T-helper 2 cell treated with Interferon-gamma antibody and Interleukin-4, amounts not matched to agents 5 μg/mL and 100 μg/mL, for 36 hours (primary cell): ENCODE results near the gene UBXN11.
A peak's percentile ranks its signal among the peaks of the same experiment; 100 is the strongest.
"Not testable (repeated sequence)": the region's sequence is repeated elsewhere in the genome, so short reads cannot be mapped to it uniquely, and the experiment has no call there.

Source experiments
- DNase-seq: peaks from one replicate; pipeline ENCODE4 v3.0.0; 2021; ENCODE audit warnings: low spot score
- H3K27ac Mint-ChIP-seq: one replicate; pipeline ENCODE4 v1.8.0; 2021; ENCODE audit warnings: mild to moderate bottlenecking, mixed read lengths
- H3K27me3 Mint-ChIP-seq: one replicate; pipeline ENCODE4 v1.8.0; 2021; ENCODE audit warnings: low read depth, mixed read lengths
- H3K36me3 Mint-ChIP-seq: one replicate; pipeline ENCODE4 v1.8.0; 2021; ENCODE audit warnings: low read depth, mixed read lengths
- H3K4me1 Mint-ChIP-seq: one replicate; pipeline ENCODE4 v1.8.0; 2021; ENCODE audit warnings: low read depth, mixed read lengths
- H3K4me3 Mint-ChIP-seq: one replicate; pipeline ENCODE4 v1.8.0; 2022; ENCODE audit warnings: mild to moderate bottlenecking, moderate library complexity, mixed read lengths
- H3K9me3 Mint-ChIP-seq: one replicate; pipeline ENCODE4 v1.8.0; 2021; ENCODE audit warnings: mixed read lengths

Gene UBXN11

GRCh38 chr1:26346274-26347033, 40.0 kb upstream of the UBXN11 start:
- Mint-ChIP-seq H3K27me3 (peaks cover 5% of the 10 kb centered on the region), H3K4me1 (no peaks in the 10 kb centered on the region), H3K9me3 (no peaks in the 10 kb centered on the region), H3K27ac (no peak overlapping the region), H3K4me3 (no peak overlapping the region), H3K36me3 (no peaks in the 10 kb centered on the region)
- no peak for DNase-seq

- DNase-seq = no peak
- H3K4me1 Mint-ChIP-seq = no peaks in the 10 kb centered on the region
- no peaks in the 10 kb centered on the region for H3K9me3 Mint-ChIP-seq
- no peak overlapping the region for H3K27ac Mint-ChIP-seq
- no peak overlapping the region for H3K4me3 Mint-ChIP-seq
- H3K27me3 Mint-ChIP-seq = peaks cover 5% of the 10 kb centered on the region
- H3K36me3 Mint-ChIP-seq = no peaks in the 10 kb centered on the region
Measured at GRCh38 chr1:26345718-26346117, 39.3 kb upstream of the UBXN11 start.

GRCh38 chr1:26344147-26344920, 37.9 kb upstream of the UBXN11 start:
- H3K9me3 Mint-ChIP-seq = no peaks in the 10 kb centered on the region
- no peak overlapping the region for H3K27ac Mint-ChIP-seq
- peaks cover 9% of the 10 kb centered on the region for H3K27me3 Mint-ChIP-seq
- H3K36me3 Mint-ChIP-seq = no peaks in the 10 kb centered on the region
- H3K4me1 Mint-ChIP-seq = no peaks in the 10 kb centered on the region
- DNase-seq = no peak
- H3K4me3 Mint-ChIP-seq = no peak overlapping the region

GRCh38 chr1:26340047-26340481, 33.6 kb upstream of the UBXN11 start:
- H3K27ac Mint-ChIP-seq = no peak overlapping the region

GRCh38 chr1:26338670-26339069, 32.2 kb upstream of the UBXN11 start:
- H3K27me3 Mint-ChIP-seq = peaks cover 32% of the 10 kb centered on the region
- DNase-seq = no peak
- H3K9me3 Mint-ChIP-seq = no peaks in the 10 kb centered on the region
- H3K27ac Mint-ChIP-seq = no peak overlapping the region
- H3K4me3 Mint-ChIP-seq = no peak overlapping the region
- H3K36me3 Mint-ChIP-seq = no peaks in the 10 kb centered on the region
- peaks cover 9% of the 10 kb centered on the region for H3K4me1 Mint-ChIP-seq

More at GRCh38 chr1:26340047-26340481, 33.6 kb upstream of the UBXN11 start:
- Mint-ChIP-seq H3K9me3 (no peaks in the 10 kb centered on the region), H3K4me3 (no peak overlapping the region), H3K36me3 (no peaks in the 10 kb centered on the region), H3K27me3 (peaks cover 23% of the 10 kb centered on the region), H3K4me1 (peaks cover 9% of the 10 kb centered on the region)
- no peak for DNase-seq

- Mint-ChIP-seq H3K4me3 (peak overlapping the region; percentile 40), H3K36me3 (no peaks in the 10 kb centered on the region), H3K9me3 (no peaks in the 10 kb centered on the region), H3K27me3 (peaks cover 32% of the 10 kb centered on the region), H3K27ac (no peak overlapping the region), H3K4me1 (peaks cover 9% of the 10 kb centered on the region)
- no peak for DNase-seq
Measured at GRCh38 chr1:26337625-26338024, 31.2 kb upstream of the UBXN11 start.

GRCh38 chr1:26337206-26337535, 30.7 kb upstream of the UBXN11 start:
- H3K9me3 Mint-ChIP-seq = no peaks in the 10 kb centered on the region
- no peak overlapping the region for H3K27ac Mint-ChIP-seq
- peak overlapping the region; percentile 40 for H3K4me3 Mint-ChIP-seq
- DNase-seq = no peak
- H3K4me1 Mint-ChIP-seq = peaks cover 9% of the 10 kb centered on the region
- peaks cover 30% of the 10 kb centered on the region for H3K27me3 Mint-ChIP-seq
- H3K36me3 Mint-ChIP-seq = no peaks in the 10 kb centered on the region

GRCh38 chr1:26336477-26337205, 30.2 kb upstream of the UBXN11 start:
- peaks cover 28% of the 10 kb centered on the region for H3K27me3 Mint-ChIP-seq
- H3K4me1 Mint-ChIP-seq = peaks cover 9% of the 10 kb centered on the region
- no peaks in the 10 kb centered on the region for H3K9me3 Mint-ChIP-seq
- no peaks in the 10 kb centered on the region for H3K36me3 Mint-ChIP-seq
- no peak overlapping the region for H3K27ac Mint-ChIP-seq
- DNase-seq = peak; percentile 56
- H3K4me3 Mint-ChIP-seq = peak overlapping the region; percentile 88

- Mint-ChIP-seq H3K9me3 (no peaks in the 10 kb centered on the region), H3K36me3 (no peaks in the 10 kb centered on the region), H3K4me1 (peaks cover 9% of the 10 kb centered on the region), H3K27ac (no peak overlapping the region), H3K4me3 (peak overlapping the region; percentile 88), H3K27me3 (peaks cover 31% of the 10 kb centered on the region)
- no peak for DNase-seq
Measured at GRCh38 chr1:26335774-26336476, 29.5 kb upstream of the UBXN11 start.

- DNase-seq, H3K4me3 Mint-ChIP-seq, H3K9me3 Mint-ChIP-seq, H3K4me1 Mint-ChIP-seq, H3K27ac Mint-ChIP-seq, H3K36me3 Mint-ChIP-seq: not testable (repeated sequence)
- peaks cover 21% of the 10 kb centered on the region for H3K27me3 Mint-ChIP-seq
Measured at GRCh38 chr1:26333312-26333711, 26.9 kb upstream of the UBXN11 start.

- Mint-ChIP-seq H3K4me1 (no peaks in the 10 kb centered on the region), H3K9me3 (no peaks in the 10 kb centered on the region), H3K27me3 (peaks cover 13% of the 10 kb centered on the region), H3K36me3 (peaks cover 2% of the 10 kb centered on the region), H3K4me3 (no peak overlapping the region), H3K27ac (no peak overlapping the region)
- no peak for DNase-seq
Measured at GRCh38 chr1:26330276-26330675, 23.8 kb upstream of the UBXN11 start.

GRCh38 chr1:26329380-26329779, 22.9 kb upstream of the UBXN11 start:
- H3K4me3 Mint-ChIP-seq, H3K4me1 Mint-ChIP-seq, H3K9me3 Mint-ChIP-seq, H3K36me3 Mint-ChIP-seq, DNase-seq, H3K27me3 Mint-ChIP-seq, H3K27ac Mint-ChIP-seq: not testable (repeated sequence)

- Mint-ChIP-seq H3K4me3 (no peak overlapping the region), H3K36me3 (peaks cover 9% of the 10 kb centered on the region), H3K9me3 (no peaks in the 10 kb centered on the region), H3K4me1 (no peaks in the 10 kb centered on the region), H3K27ac (no peak overlapping the region), H3K27me3 (peaks cover 4% of the 10 kb centered on the region)
- DNase-seq = no peak
Measured at GRCh38 chr1:26328597-26328996, 22.2 kb upstream of the UBXN11 start.
